Measurements from ENCODE around the gene LONRF2.

The LONRF2 gene

DNA sequence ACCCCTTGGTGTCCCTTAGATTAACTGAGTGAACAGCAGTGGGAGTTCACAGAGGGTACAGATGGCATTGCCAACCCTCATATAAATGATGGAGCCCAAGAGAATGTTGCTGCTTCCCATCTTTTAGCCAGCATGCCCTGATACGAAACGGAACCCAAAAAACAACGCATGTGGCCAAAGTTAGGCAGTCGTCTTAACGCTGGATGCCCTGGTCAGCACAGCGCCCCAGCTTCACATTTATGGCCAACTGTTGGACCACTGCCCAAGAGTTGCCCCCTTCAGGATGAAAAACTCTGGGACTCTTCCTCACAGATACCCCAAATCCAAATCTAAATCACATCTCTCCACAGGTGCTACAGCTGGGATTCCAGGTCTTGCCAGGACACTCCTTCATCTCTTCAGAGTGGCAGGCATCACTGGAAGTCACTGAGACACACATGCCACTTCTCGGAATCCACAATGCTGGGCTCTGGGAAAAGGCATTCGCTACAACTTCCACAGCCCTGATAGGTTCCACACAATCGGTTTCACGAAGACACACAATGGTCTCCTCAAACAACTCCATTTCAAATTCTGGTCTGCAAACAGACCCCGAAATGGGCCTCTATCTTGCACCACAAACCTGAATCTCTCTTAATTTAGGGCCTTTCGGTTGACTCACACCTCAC lies 44.6 kb downstream of the LONRF2 start:
- peaks cover 10% of the 10 kb centered on the region for H3K4me1 ChIP-seq (ENCODE audit: insufficient read depth, low read length, poor library complexity, severe bottlenecking)
- no peaks in the 10 kb centered on the region for H3K9me2 ChIP-seq (replicated peaks; ENCODE audit: low read depth, low read length)

DNA sequence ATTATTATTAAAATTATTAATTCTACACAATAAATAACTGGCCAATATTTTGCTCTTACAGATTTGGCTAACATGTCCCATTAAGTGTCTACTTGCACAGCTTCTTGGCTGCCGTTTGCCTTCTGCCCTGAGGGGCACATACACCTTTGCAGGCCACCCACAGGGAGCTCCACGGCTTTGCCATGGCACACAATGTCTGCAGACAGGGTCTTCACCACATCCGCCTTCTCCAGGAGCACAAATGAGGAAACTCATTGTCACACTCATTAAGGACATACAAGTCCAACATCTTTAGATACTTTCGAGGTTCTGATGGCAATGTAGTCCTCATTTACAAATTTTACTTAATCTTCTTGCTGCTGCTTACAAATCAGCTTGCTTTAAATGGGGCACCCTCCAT lies 45.6 kb downstream of the LONRF2 start:
- H3K9me3 ChIP-seq (ENCODE audit: insufficient read depth, low read depth, low read length): no peaks in the 10 kb centered on the region
- H3K36me3 ChIP-seq (ENCODE audit: insufficient read depth, low read length): no peaks in the 10 kb centered on the region
- H3K9ac ChIP-seq (ENCODE audit: low read depth, low read length, poor library complexity, severe bottlenecking): no peak overlapping the region
- H3K4me2 ChIP-seq (ENCODE audit: low read depth, low read length, poor library complexity, severe bottlenecking): no peak overlapping the region
- peaks cover 10% of the 10 kb centered on the region for H3K4me1 ChIP-seq (ENCODE audit: insufficient read depth, low read length, poor library complexity, severe bottlenecking)
- no peak overlapping the region for H2AFZ ChIP-seq (ENCODE audit: low read length)
- no peaks in the 10 kb centered on the region for H4K20me1 ChIP-seq (ENCODE audit: insufficient read depth, low read length, poor library complexity, severe bottlenecking)
- H3K27me3 ChIP-seq (ENCODE audit: insufficient read depth, low read length, poor library complexity, severe bottlenecking): no peaks in the 10 kb centered on the region
- no peaks in the 10 kb centered on the region for H3K79me2 ChIP-seq (ENCODE audit: insufficient read depth, low read length)
- no peak overlapping the region for H3K4me3 ChIP-seq (ENCODE audit: low read length, poor library complexity, severe bottlenecking)
- no peaks in the 10 kb centered on the region for H3F3A ChIP-seq (ENCODE audit: low read depth)
- TF ChIP-seq EZH2phosphoT487 (IDR thresholded peaks at IDR 0.05; ENCODE audit: borderline replicate concordance): no peak
- TF ChIP-seq, protein P1, sequence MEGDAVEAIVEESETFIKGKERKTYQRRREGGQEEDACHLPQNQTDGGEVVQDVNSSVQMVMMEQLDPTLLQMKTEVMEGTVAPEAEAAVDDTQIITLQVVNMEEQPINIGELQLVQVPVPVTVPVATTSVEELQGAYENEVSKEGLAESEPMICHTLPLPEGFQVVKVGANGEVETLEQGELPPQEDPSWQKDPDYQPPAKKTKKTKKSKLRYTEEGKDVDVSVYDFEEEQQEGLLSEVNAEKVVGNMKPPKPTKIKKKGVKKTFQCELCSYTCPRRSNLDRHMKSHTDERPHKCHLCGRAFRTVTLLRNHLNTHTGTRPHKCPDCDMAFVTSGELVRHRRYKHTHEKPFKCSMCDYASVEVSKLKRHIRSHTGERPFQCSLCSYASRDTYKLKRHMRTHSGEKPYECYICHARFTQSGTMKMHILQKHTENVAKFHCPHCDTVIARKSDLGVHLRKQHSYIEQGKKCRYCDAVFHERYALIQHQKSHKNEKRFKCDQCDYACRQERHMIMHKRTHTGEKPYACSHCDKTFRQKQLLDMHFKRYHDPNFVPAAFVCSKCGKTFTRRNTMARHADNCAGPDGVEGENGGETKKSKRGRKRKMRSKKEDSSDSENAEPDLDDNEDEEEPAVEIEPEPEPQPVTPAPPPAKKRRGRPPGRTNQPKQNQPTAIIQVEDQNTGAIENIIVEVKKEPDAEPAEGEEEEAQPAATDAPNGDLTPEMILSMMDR (conservative IDR thresholded peaks at IDR 0.05; ENCODE audit: low read length): no peak
- H3K9me2 ChIP-seq (replicated peaks; ENCODE audit: low read depth, low read length): no peaks in the 10 kb centered on the region

More for the DNA sequence above, 44.6 kb downstream of the LONRF2 start:
- no peak overlapping the region for H2AFZ ChIP-seq (ENCODE audit: low read length)
- H3K9me3 ChIP-seq (ENCODE audit: insufficient read depth, low read depth, low read length): no peaks in the 10 kb centered on the region
- no peak overlapping the region for H3K4me3 ChIP-seq (ENCODE audit: low read length, poor library complexity, severe bottlenecking)
- TF ChIP-seq, protein P1 (conservative IDR thresholded peaks at IDR 0.05; ENCODE audit: low read length): no peak
- TF ChIP-seq EZH2phosphoT487 (IDR thresholded peaks at IDR 0.05; ENCODE audit: borderline replicate concordance): no peak
- H4K20me1 ChIP-seq (ENCODE audit: insufficient read depth, low read length, poor library complexity, severe bottlenecking): no peaks in the 10 kb centered on the region
- H3K4me2 ChIP-seq (ENCODE audit: low read depth, low read length, poor library complexity, severe bottlenecking): no peak overlapping the region
- H3K9ac ChIP-seq (ENCODE audit: low read depth, low read length, poor library complexity, severe bottlenecking): no peak overlapping the region
- no peaks in the 10 kb centered on the region for H3K79me2 ChIP-seq (ENCODE audit: insufficient read depth, low read length)
- no peaks in the 10 kb centered on the region for H3K36me3 ChIP-seq (ENCODE audit: insufficient read depth, low read length)
- H3K27me3 ChIP-seq (ENCODE audit: insufficient read depth, low read length, poor library complexity, severe bottlenecking): no peaks in the 10 kb centered on the region
- H3F3A ChIP-seq (ENCODE audit: low read depth): no peaks in the 10 kb centered on the region

DNA sequence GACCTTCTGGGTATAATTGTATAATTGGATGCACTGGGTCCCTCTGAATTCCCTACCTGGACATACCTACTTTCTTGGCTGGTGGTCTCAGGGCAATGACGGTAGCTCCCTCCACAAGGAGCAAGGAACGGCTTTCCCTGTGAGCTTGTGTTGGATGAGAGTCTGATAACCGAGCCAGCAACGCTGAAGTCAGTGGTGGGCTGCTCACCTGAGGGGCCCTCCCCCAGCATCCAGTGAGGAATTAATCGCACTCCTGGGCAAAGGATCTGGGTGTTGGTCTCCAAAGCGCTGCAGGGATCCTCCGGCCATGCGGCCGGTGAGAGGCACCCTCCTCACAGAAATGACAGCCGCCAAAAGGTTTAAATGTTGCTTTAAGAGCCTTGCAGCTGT lies 47.1 kb downstream of the LONRF2 start:
- no peaks in the 10 kb centered on the region for H3K9me3 ChIP-seq (ENCODE audit: insufficient read depth, low read depth, low read length)
- H3F3A ChIP-seq (ENCODE audit: low read depth): no peaks in the 10 kb centered on the region
- H3K4me1 ChIP-seq (ENCODE audit: insufficient read depth, low read length, poor library complexity, severe bottlenecking): peaks cover 10% of the 10 kb centered on the region
- no peaks in the 10 kb centered on the region for H3K9me2 ChIP-seq (replicated peaks; ENCODE audit: low read depth, low read length)
- no peaks in the 10 kb centered on the region for H3K36me3 ChIP-seq (ENCODE audit: insufficient read depth, low read length)
- H2AFZ ChIP-seq (ENCODE audit: low read length): no peak overlapping the region
- H3K9ac ChIP-seq (ENCODE audit: low read depth, low read length, poor library complexity, severe bottlenecking): no peak overlapping the region
- H3K79me2 ChIP-seq (ENCODE audit: insufficient read depth, low read length): no peaks in the 10 kb centered on the region
- no peak for TF ChIP-seq EZH2phosphoT487 (IDR thresholded peaks at IDR 0.05; ENCODE audit: borderline replicate concordance)
- TF ChIP-seq, protein P1 (conservative IDR thresholded peaks at IDR 0.05; ENCODE audit: low read length): no peak
- no peak overlapping the region for H3K4me2 ChIP-seq (ENCODE audit: low read depth, low read length, poor library complexity, severe bottlenecking)
- H3K27me3 ChIP-seq (ENCODE audit: insufficient read depth, low read length, poor library complexity, severe bottlenecking): no peaks in the 10 kb centered on the region
- H4K20me1 ChIP-seq (ENCODE audit: insufficient read depth, low read length, poor library complexity, severe bottlenecking): no peaks in the 10 kb centered on the region
- H3K4me3 ChIP-seq (ENCODE audit: low read length, poor library complexity, severe bottlenecking): no peak overlapping the region
